ENCODE results near the gene TMTC1. TPM values are rescaled to one million over a fixed set of nuclear protein-coding genes. Genes with fewer than 3 reads are reported as not detected.

The TMTC1 gene
- polyA plus RNA-seq, 3 donors, result 25.4 to 31.8 (median 29.1) TPM

GRCh38 chr12:29750928-29751220 lies 32.9 kb downstream of the TMTC1 start:
- DNase-seq (ENCODE audit: extremely low read depth in 1 of 11, low read depth in 9 of 11, low spot score in 4 of 11), result no peak

- no peak for DNase-seq (ENCODE audit: extremely low read depth in 1 of 11, low read depth in 9 of 11, low spot score in 4 of 11)
These were observed 33.4 kb downstream of the TMTC1 start for GRCh38 chr12:29750131-29750927.

- no peak for DNase-seq (ENCODE audit: extremely low read depth in 1 of 11, low read depth in 9 of 11, low spot score in 4 of 11)
These were observed 39.4 kb downstream of the TMTC1 start for GRCh38 chr12:29744365-29744764.

GRCh38 chr12:29743801-29744200 lies 39.9 kb downstream of the TMTC1 start:
- DNase-seq (ENCODE audit: extremely low read depth in 1 of 11, low read depth in 9 of 11, low spot score in 4 of 11), result no peak

GRCh38 chr12:29743077-29743476 lies 40.7 kb downstream of the TMTC1 start:
- no peak for DNase-seq (ENCODE audit: extremely low read depth in 1 of 11, low read depth in 9 of 11, low spot score in 4 of 11)

GRCh38 chr12:29742646-29743045 lies 41.1 kb downstream of the TMTC1 start:
- no peak for DNase-seq (ENCODE audit: extremely low read depth in 1 of 11, low read depth in 9 of 11, low spot score in 4 of 11)

GRCh38 chr12:29741342-29742241 lies 42.1 kb downstream of the TMTC1 start:
- no peak for DNase-seq (ENCODE audit: extremely low read depth in 1 of 11, low read depth in 9 of 11, low spot score in 4 of 11)

GRCh38 chr12:29739279-29739991 lies 44.3 kb downstream of the TMTC1 start:
- no peak for DNase-seq (ENCODE audit: extremely low read depth in 1 of 11, low read depth in 9 of 11, low spot score in 4 of 11)

GRCh38 chr12:29738365-29738764 lies 45.4 kb downstream of the TMTC1 start:
- DNase-seq (ENCODE audit: extremely low read depth in 1 of 11, low read depth in 9 of 11, low spot score in 4 of 11), result no peak

GRCh38 chr12:29737644-29738043 lies 46.1 kb downstream of the TMTC1 start:
- DNase-seq (ENCODE audit: extremely low read depth in 1 of 11, low read depth in 9 of 11, low spot score in 4 of 11), result no peak

GRCh38 chr12:29735604-29736003 lies 48.1 kb downstream of the TMTC1 start:
- DNase-seq (ENCODE audit: extremely low read depth in 1 of 11, low read depth in 9 of 11, low spot score in 4 of 11), result no peak

- no peak for DNase-seq (ENCODE audit: extremely low read depth in 1 of 11, low read depth in 9 of 11, low spot score in 4 of 11)
These were observed 49.0 kb downstream of the TMTC1 start for GRCh38 chr12:29734734-29735133.

- DNase-seq (ENCODE audit: extremely low read depth in 1 of 11, low read depth in 9 of 11, low spot score in 4 of 11), result no peak
These were observed 49.4 kb downstream of the TMTC1 start for GRCh38 chr12:29734305-29734704.

- no peak for DNase-seq (ENCODE audit: extremely low read depth in 1 of 11, low read depth in 9 of 11, low spot score in 4 of 11)
These were observed 50.2 kb downstream of the TMTC1 start for GRCh38 chr12:29733501-29733900.

GRCh38 chr12:29733060-29733459 lies 50.7 kb downstream of the TMTC1 start:
- DNase-seq (ENCODE audit: extremely low read depth in 1 of 11, low read depth in 9 of 11, low spot score in 4 of 11), result no peak

GRCh38 chr12:29732593-29732992 lies 51.1 kb downstream of the TMTC1 start:
- no peak for DNase-seq (ENCODE audit: extremely low read depth in 1 of 11, low read depth in 9 of 11, low spot score in 4 of 11)

GRCh38 chr12:29732191-29732590 lies 51.6 kb downstream of the TMTC1 start:
- DNase-seq (ENCODE audit: extremely low read depth in 1 of 11, low read depth in 9 of 11, low spot score in 4 of 11), result no peak

- DNase-seq (ENCODE audit: extremely low read depth in 1 of 11, low read depth in 9 of 11, low spot score in 4 of 11), result peak in 1 of 11 donors; percentile 12
These were observed 52.2 kb downstream of the TMTC1 start for GRCh38 chr12:29731591-29731990.

GRCh38 chr12:29730481-29730880 lies 53.3 kb downstream of the TMTC1 start:
- DNase-seq (ENCODE audit: extremely low read depth in 1 of 11, low read depth in 9 of 11, low spot score in 4 of 11), result no peak

- no peak for DNase-seq (ENCODE audit: extremely low read depth in 1 of 11, low read depth in 9 of 11, low spot score in 4 of 11)
These were observed 55.7 kb downstream of the TMTC1 start for GRCh38 chr12:29728030-29728429.

All from renal cortex interstitium (tissue), 11 donors.